Hepatocyte (in vitro differentiated cells): ENCODE data around the gene TTC34. TPM values are rescaled to one million over a fixed set of nuclear protein-coding genes. Genes with fewer than 3 reads are reported as not detected.

Experiments used
- DNase-seq: peaks from one replicate; pipeline ENCODE4 v3.0.0-alpha.2; 2016; ENCODE audit warnings: low spot score
- H2AFZ ChIP-seq: fragments of 200-600 bp; sonication (generic); 2 replicates; pipeline ENCODE4 v1.6.0; 2016; ENCODE audit warnings: antibody characterized with exemption, mild to moderate bottlenecking
- H3K27ac ChIP-seq: fragments of 200-600 bp; sonication (generic); 2 replicates; pipeline ENCODE4 v1.5.1; 2016; ENCODE audit warnings: mild to moderate bottlenecking
- H3K27me3 ChIP-seq: fragments of 200-600 bp; sonication (generic); 2 replicates; pipeline ENCODE4 v1.6.1; 2016
- H3K36me3 ChIP-seq: fragments of 200-600 bp; sonication (generic); replicated peaks from 2 replicates; pipeline ENCODE4 v1.5.1; 2016; ENCODE audit warnings: low read depth; ENCODE audit not compliant: insufficient read depth
- H3K4me1 ChIP-seq: fragments of 200-600 bp; sonication (generic); 2 replicates; pipeline ENCODE4 v1.5.1; 2016; ENCODE audit warnings: mild to moderate bottlenecking, moderate library complexity; ENCODE audit not compliant: insufficient read depth
- H3K4me2 ChIP-seq: fragments of 200-600 bp; sonication (generic); 2 replicates; pipeline ENCODE4 v1.6.0; 2016
- H3K4me3 ChIP-seq: fragments of 200-600 bp; sonication (generic); 2 replicates; pipeline ENCODE4 v1.5.1; 2016; ENCODE audit warnings: mild to moderate bottlenecking
- H3K79me2 ChIP-seq: fragments of 200-600 bp; sonication (generic); 2 replicates; pipeline ENCODE4 v1.6.0; 2017; ENCODE audit warnings: mild to moderate bottlenecking
- H3K9me2 ChIP-seq: fragments of 200-600 bp; sonication (generic); replicated peaks from 2 replicates; pipeline ENCODE4 v1.6.0; 2017; ENCODE audit warnings: mild to moderate bottlenecking; ENCODE audit not compliant: insufficient read depth
- H3K9me3 ChIP-seq: fragments of 200-600 bp; sonication (generic); 2 replicates; pipeline ENCODE4 v1.5.1; 2016; ENCODE audit warnings: low read depth, mild to moderate bottlenecking
- H4K20me1 ChIP-seq: fragments of 200-600 bp; sonication (generic); 2 replicates; pipeline ENCODE4 v1.6.0; 2016; ENCODE audit warnings: mild to moderate bottlenecking; ENCODE audit not compliant: insufficient read depth, poor library complexity, severe bottlenecking
- CTCF ChIP-seq: fragments of 200-600 bp; sonication (generic); IDR thresholded peaks from 2 replicates; pipeline ENCODE4 v1.5.1; 2016; ENCODE audit warnings: antibody characterized with exemption, mild to moderate bottlenecking; ENCODE audit not compliant: poor library complexity
- EZH2 ChIP-seq: fragments of 200-600 bp; sonication (generic); IDR thresholded peaks from 2 replicates; pipeline ENCODE4 v1.6.1; 2016; ENCODE audit warnings: antibody characterized with exemption, mild to moderate bottlenecking, borderline replicate concordance
- EZH2phosphoT487 ChIP-seq: fragments of 200-600 bp; sonication (generic); IDR thresholded peaks from one replicate; pipeline ENCODE4 v1.6.1; 2018; ENCODE audit warnings: antibody characterized with exemption, mild to moderate bottlenecking, low read depth, moderate library complexity; ENCODE audit not compliant: unreplicated experiment, severe bottlenecking
- WGBS: methylation state at CpG from one replicate; pipeline ENCODE4 v1.1.6; 2016; ENCODE audit warnings: low lambda C conversion rate; ENCODE audit errors: missing lambda C conversion rate; 5-methylcytosine and 5-hydroxymethylcytosine counted together
- polyA plus RNA-seq: library from polyadenylated mRNA; unstranded; fragments of >200 nt; fragmentation: Nextera tagmentation; extraction: Ambion mirVana; gene quantifications from 2 replicates; pipeline ENCODE4 v1.2.1, GENCODE V29; 2016
- total RNA-seq: library from RNA; depleted of rRNA; stranded (reverse); fragments of >200 nt; gene quantifications from 2 replicates; pipeline ENCODE4 v1.2.3, GENCODE V29; 2014

The TTC34 gene
- total and polyA plus RNA-seq, 2 experiments from 2014 or later, result 0.13 to 0.33 TPM

- Histone ChIP-seq H3K36me3 (no peaks in the 10 kb centered on the region), H3K4me2 (no peak overlapping the region), H3K9me3 (no peaks in the 10 kb centered on the region), H3K4me3 (no peak overlapping the region), H4K20me1 (no peaks in the 10 kb centered on the region), H3K79me2 (no peaks in the 10 kb centered on the region), H3K27me3 (peaks cover 48% of the 10 kb centered on the region), H3K9me2 (no peaks in the 10 kb centered on the region), H3K27ac (no peak overlapping the region), H2AFZ (no peak overlapping the region), H3K4me1 (no peaks in the 10 kb centered on the region)
- no peak for TF ChIP-seq CTCF
- no peak for TF ChIP-seq EZH2phosphoT487
- no peak for TF ChIP-seq EZH2
- 88% methylated on average over 10 of the region's 10 CpGs for WGBS
- no peak for DNase-seq
Observed at GRCh38 chr1:2625311-2625710, 176.2 kb downstream of the TTC34 start.

GRCh38 chr1:2624735-2625300 is 176.7 kb downstream of the TTC34 start:
- no peaks in the 10 kb centered on the region for H3K9me3 ChIP-seq
- H3K79me2 ChIP-seq, result no peaks in the 10 kb centered on the region
- no peak for TF ChIP-seq CTCF
- TF ChIP-seq EZH2, result no peak
- TF ChIP-seq EZH2phosphoT487, result no peak
- H2AFZ ChIP-seq, result no peak overlapping the region
- DNase-seq, result no peak
- no peaks in the 10 kb centered on the region for H3K9me2 ChIP-seq
- no peak overlapping the region for H3K27ac ChIP-seq
- H3K4me3 ChIP-seq, result no peak overlapping the region
- H4K20me1 ChIP-seq, result no peaks in the 10 kb centered on the region
- peaks cover 45% of the 10 kb centered on the region for H3K27me3 ChIP-seq
- no peak overlapping the region for H3K4me2 ChIP-seq
- H3K36me3 ChIP-seq, result no peaks in the 10 kb centered on the region
- no peaks in the 10 kb centered on the region for H3K4me1 ChIP-seq
- WGBS, result 78% methylated on average over 13 of the region's 13 CpGs

- H3K4me1 ChIP-seq, result no peaks in the 10 kb centered on the region
- H4K20me1 ChIP-seq, result no peaks in the 10 kb centered on the region
- H3K4me2 ChIP-seq, result no peak overlapping the region
- no peak overlapping the region for H2AFZ ChIP-seq
- DNase-seq, result no peak
- no peak for TF ChIP-seq EZH2phosphoT487
- peaks cover 34% of the 10 kb centered on the region for H3K27me3 ChIP-seq
- H3K36me3 ChIP-seq, result no peaks in the 10 kb centered on the region
- WGBS, result 86% methylated on average over 12 of the region's 12 CpGs
- H3K9me2 ChIP-seq, result no peaks in the 10 kb centered on the region
- H3K9me3 ChIP-seq, result no peaks in the 10 kb centered on the region
- H3K79me2 ChIP-seq, result no peaks in the 10 kb centered on the region
- no peak overlapping the region for H3K27ac ChIP-seq
- H3K4me3 ChIP-seq, result no peak overlapping the region
Observed at GRCh38 chr1:2623571-2624337, 177.7 kb downstream of the TTC34 start.

- TF ChIP-seq CTCF, result no peak
- TF ChIP-seq EZH2, result no peak
- no peak for TF ChIP-seq EZH2phosphoT487
- Histone ChIP-seq H3K9me3 (no peaks in the 10 kb centered on the region), H3K9me2 (no peaks in the 10 kb centered on the region), H3K27me3 (no peaks in the 10 kb centered on the region), H3K27ac (no peak overlapping the region), H3K4me1 (no peaks in the 10 kb centered on the region), H3K4me2 (no peak overlapping the region), H3K79me2 (no peaks in the 10 kb centered on the region), H4K20me1 (no peaks in the 10 kb centered on the region), H3K4me3 (no peak overlapping the region), H3K36me3 (no peaks in the 10 kb centered on the region), H2AFZ (no peak overlapping the region)
- no peak for DNase-seq
- 11% methylated on average over 1 of the region's 1 CpG for WGBS
Observed at GRCh38 chr1:2617971-2618470, 183.5 kb downstream of the TTC34 start.
